GM19397 (cell line): ENCODE data around the gene BROX.

Source experiments
- ATAC-seq: cut with Tn5 transposase; IDR thresholded peaks from one replicate; pipeline ENCODE4 v1.9.1; 2021; ENCODE audit warnings: mild to moderate bottlenecking, moderate library complexity; ENCODE audit not compliant: unreplicated experiment

Gene BROX

DNA sequence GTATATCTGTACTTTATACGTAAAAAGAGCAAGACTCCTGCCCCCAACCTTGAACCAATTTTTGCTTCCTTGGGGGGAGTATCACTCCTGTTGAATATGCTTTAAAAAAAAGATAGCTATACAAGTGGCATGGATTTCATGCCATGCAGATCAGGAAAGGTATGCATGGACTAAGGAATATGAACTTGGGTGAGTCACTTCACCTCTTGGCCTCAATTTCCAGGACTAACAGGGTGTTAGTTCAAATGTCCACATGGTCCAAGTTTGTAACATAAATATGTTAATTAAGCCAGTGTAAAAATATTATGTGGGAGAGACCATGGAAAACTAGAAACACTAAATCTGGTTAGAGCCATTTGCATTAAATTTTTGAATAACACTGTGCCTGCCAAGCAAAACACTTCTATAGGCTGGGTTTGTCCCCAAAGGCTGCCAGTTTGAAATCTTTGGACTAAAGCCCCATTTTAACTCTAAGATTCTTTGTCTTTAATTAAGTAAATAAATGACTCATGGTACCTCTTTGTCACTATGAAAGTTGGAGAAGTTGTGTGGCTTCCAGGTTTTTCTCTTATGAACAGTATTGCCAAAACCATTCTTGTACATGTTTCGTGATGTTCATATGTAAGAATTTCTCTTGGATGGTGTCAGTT is 57.7 kb downstream of the BROX start:
- ATAC-seq = no peak

DNA sequence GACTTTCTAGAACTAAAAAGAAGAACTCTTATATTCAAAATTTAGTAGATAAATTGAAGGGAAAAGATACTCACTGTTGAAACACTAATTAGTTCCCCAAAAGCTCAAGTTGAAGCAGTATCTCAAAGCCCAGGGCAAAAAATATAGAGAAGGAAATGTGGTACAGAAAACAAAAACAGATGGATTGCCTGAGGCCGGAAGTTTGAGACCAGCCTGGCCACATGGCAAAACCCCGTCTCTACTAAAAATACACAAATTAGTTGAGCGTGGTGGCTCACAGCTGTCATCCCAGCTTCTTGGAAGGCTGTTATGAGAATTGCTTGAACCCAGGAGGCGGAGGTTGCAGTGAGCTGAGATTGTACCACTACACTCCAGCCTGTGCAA is 60.6 kb downstream of the BROX start:
- ATAC-seq = peak; percentile 84

DNA sequence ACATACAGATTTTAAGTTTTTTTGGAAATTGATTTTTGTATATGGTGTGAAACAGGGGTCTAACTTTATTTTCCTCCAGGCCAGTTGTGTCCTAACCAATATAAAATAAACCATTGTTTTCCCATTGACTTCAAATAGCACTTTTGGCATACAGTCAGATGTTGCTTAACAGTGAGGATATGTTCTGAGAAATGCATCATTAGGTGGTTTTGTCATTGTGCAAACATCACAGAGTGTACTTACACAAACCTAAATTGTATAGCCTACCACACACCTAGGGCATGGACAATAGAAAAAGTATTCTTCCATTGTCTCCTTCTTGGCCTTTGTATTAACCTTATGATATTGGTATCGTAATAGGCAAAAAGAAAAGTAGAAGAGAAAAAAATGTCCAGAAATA is 65.1 kb downstream of the BROX start:
- ATAC-seq = no peak

DNA sequence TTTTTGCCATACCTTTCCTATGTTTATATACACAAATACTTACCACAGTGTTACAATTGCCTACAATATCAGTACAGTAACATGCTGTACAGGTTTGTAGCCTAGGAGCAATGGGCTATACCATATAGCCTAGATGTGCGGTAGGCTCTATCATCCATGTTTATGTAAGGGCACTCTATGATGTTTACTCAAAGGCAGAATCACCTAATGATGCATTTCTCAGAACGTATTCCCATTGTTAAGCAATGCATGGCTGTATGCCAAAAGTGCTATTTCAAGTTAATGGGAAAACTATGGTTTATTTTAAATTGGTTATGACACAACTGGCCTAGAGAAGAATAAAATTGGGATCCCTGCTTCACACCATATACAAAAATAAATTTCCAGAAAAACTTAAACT is 65.6 kb downstream of the BROX start:
- no peak for ATAC-seq

DNA sequence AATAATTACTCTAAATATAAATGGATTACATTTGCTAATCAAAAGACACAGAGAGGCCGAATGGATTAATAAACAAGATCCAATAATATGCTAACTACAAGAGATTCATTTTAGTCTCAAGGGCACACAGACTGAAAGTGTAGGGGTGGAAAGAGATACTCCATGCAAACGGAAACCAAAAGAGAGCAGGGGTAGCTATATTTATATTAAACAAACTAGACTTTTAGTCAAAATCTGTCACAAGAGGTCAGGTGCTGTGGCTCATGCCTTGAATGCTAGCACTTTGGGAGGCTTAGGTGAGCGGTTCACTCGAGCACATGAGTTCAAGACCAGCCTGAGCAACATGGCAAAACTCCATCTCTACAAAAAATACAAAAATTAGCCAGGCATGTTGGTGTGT is 68.9 kb downstream of the BROX start:
- no peak for ATAC-seq

DNA sequence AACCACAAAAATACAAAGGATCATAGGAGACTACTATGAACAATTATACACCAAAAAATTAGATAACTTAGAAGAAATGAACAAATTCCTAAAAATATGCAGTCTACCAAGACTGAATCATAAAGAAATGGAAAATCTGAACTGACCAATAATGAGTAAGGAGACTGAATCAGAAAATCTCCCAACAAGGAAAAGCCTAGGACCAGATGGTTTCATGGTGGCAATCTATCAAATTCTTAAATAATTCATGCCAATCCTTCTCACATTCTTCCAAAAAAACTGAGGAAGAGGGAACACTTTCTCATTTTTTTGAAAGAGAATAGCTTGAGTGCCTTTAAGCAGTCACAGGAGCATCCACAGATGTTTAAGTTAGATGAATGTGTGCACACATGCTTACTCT is 70.7 kb downstream of the BROX start:
- no peak for ATAC-seq

DNA sequence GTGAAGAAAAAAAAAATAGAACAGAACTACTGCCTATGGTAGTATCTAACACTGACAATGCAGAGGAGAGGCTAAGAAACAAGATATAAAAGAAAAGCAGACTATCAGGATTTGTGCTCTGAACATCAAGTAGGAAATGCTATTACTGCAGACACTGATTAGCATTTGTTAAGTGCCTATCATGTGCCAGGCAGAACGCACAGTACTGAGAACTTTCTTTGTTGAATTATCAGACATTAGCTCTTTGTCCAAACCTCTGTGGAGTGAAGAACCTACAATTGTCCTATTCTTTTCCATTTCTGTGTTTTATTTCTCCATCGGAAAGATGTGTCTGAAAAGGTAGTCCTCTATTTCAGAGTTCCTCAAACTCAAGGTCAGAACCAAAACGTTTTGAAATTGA is 72.0 kb downstream of the BROX start:
- ATAC-seq = no peak
